Measurements from ENCODE around the gene IGSF6.
A peak's percentile ranks its signal among the peaks of the same experiment; 100 is the strongest.

IGSF6 gene

DNA sequence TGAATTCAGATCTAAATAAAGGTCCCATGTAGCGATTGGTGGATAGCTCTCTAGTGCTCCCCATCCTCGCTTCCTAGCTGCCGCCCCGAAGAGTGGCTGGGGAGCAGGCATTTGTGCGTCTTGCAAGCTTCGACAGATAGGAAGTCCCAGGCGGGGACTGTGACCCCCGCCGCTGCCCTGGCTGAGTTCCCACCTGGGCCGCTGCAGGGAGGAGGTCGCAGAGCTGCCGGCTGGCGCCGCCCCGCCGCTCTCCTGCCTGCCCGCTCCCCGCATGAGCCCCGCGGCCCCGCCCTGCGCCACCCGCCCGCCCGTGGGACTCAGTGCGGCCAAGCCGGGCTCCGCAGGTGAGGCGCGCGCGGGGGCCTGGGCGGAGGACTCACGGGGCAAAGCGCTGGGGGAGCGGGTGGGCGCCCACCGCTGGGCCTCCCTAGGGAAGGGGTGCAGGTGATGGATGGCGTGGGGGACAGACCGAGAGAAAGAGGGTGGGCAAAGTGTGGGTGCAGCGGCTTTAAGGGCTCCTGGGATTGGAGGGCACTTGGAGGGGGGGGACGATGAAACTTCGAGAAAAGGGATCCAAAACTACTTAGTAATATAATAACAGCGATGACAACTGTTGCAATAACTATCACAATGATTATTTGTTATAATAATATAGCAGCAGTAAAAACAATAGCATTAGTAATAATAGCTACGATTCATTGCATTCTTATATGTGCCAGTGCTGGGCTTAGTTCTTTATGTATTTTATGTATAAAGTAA, 11.7 kb upstream of the IGSF6 start, which contains the start of gene OTOA:
Gene OTOA (plus strand): TSS at position 80 of the 759 bp plus-strand sequence. CDS start 14,547 bp downstream, outside the sequence.
- H2BK12ac ChIP-seq (ENCODE audit: low read length in 2 of 2), result no peak within 1 kb of the TSS
- H4K8ac ChIP-seq (ENCODE audit: low read length), result no peak within 1 kb of the TSS
- H3K18ac ChIP-seq (ENCODE audit: low read depth in 1 of 2, low read length in 2 of 2), result peak within 1 kb of the TSS in 1 of 2 experiments; percentile 12
- 18% methylated on average over 37 of the region's 45 CpGs for WGBS
- no peak within 1 kb of the TSS for H3K4ac ChIP-seq (ENCODE audit: low read depth in 1 of 2, low read length in 2 of 2)
- H3K27me3 ChIP-seq (ENCODE audit: control insufficient read depth in 1 of 2, insufficient read depth in 1 of 2, low read length in 2 of 2), result peaks cover 6 to 25% of the 10 kb centered on the region in 2 experiments
- no peaks in the 10 kb centered on the region for H3K9me3 ChIP-seq (ENCODE audit: control insufficient read depth, low read length)
- H2AFZ ChIP-seq (ENCODE audit: low read depth, low read length), result no peak within 1 kb of the TSS
- peaks cover 5% of the 10 kb centered on the region for H3K4me1 ChIP-seq (ENCODE audit: control insufficient read depth, insufficient read depth, low read depth, low read length)
- H2AK5ac ChIP-seq (ENCODE audit: low read length, severe bottlenecking), result no peak within 1 kb of the TSS
- peak within 1 kb of the TSS; percentile 11 for H3K4me2 ChIP-seq (ENCODE audit: low read length, poor library complexity, severe bottlenecking)
- no peak within 1 kb of the TSS for H3K23ac ChIP-seq (ENCODE audit: low read length in 2 of 2)
- no peaks in the 10 kb centered on the region for H3K79me1 ChIP-seq (replicated peaks; ENCODE audit: low read length, poor library complexity, severe bottlenecking)
- H3K4me3 ChIP-seq (ENCODE audit: insufficient read depth in 1 of 2, low read depth in 1 of 2, low read length in 2 of 2), result peak within 1 kb of the TSS in 1 of 2 experiments; percentile 67
- no peak within 1 kb of the TSS for H3K14ac ChIP-seq (ENCODE audit: low read length in 2 of 2)
- no peak for DNase-seq
- no peak within 1 kb of the TSS for H2BK5ac ChIP-seq (ENCODE audit: low read depth, low read length, poor library complexity, severe bottlenecking)
- no peak within 1 kb of the TSS for H3K27ac ChIP-seq (ENCODE audit: low read length, poor library complexity, severe bottlenecking)
- no peak within 1 kb of the TSS for H2BK120ac ChIP-seq (ENCODE audit: low read depth, low read length)
- no peak within 1 kb of the TSS for H4K91ac ChIP-seq (ENCODE audit: low read length)
- H3K9ac ChIP-seq (ENCODE audit: low read length), result no peak within 1 kb of the TSS
- H3K36me3 ChIP-seq (ENCODE audit: control insufficient read depth in 1 of 2, insufficient read depth in 2 of 2, low read depth in 1 of 2, low read length in 2 of 2), result peaks cover 0 to 6% of the 10 kb centered on the region in 2 experiments
- H2BK15ac ChIP-seq (ENCODE audit: low read depth, poor library complexity, severe bottlenecking), result no peak within 1 kb of the TSS

DNA sequence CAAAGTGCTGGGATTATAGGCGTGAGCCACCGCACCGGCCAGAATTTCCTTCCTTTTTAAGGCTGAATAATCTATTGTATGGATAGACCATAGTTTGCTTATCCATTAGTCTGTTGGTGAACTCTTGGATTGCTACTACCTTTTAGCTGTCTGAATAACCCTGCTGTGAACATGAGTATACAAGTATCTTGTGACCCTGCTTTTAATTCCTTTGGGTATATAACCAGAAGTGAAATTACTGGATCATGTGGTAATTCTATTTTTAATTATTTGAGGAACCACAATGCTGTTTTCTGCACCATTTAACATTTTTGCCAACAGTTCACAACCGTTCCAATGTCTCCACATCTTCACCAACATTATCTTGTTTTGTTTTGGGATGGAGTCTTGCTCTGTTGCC, 6.7 kb upstream of the IGSF6 start:
- no peak overlapping the region for H3K4me2 ChIP-seq (ENCODE audit: low read length, poor library complexity, severe bottlenecking)
- no peak overlapping the region for H2AFZ ChIP-seq (ENCODE audit: low read depth, low read length)
- no peak overlapping the region for H3K4ac ChIP-seq (ENCODE audit: low read depth in 1 of 2, low read length in 2 of 2)
- H3K36me3 ChIP-seq (ENCODE audit: control insufficient read depth in 1 of 2, insufficient read depth in 2 of 2, low read depth in 1 of 2, low read length in 2 of 2), result peaks cover 2 to 42% of the 10 kb centered on the region in 2 experiments
- H3K18ac ChIP-seq (ENCODE audit: low read depth in 1 of 2, low read length in 2 of 2), result no peak overlapping the region
- no peak overlapping the region for H3K9ac ChIP-seq (ENCODE audit: low read length)
- no peak overlapping the region for H4K8ac ChIP-seq (ENCODE audit: low read length)
- DNase-seq, result no peak
- peaks cover 7% of the 10 kb centered on the region for H3K79me1 ChIP-seq (replicated peaks; ENCODE audit: low read length, poor library complexity, severe bottlenecking)
- H2BK120ac ChIP-seq (ENCODE audit: low read depth, low read length), result no peak overlapping the region
- H2BK15ac ChIP-seq (ENCODE audit: low read depth, poor library complexity, severe bottlenecking), result no peak overlapping the region
- no peak overlapping the region for H2BK5ac ChIP-seq (ENCODE audit: low read depth, low read length, poor library complexity, severe bottlenecking)
- H3K27ac ChIP-seq (ENCODE audit: low read length, poor library complexity, severe bottlenecking), result no peak overlapping the region
- no peak overlapping the region for H3K23ac ChIP-seq (ENCODE audit: low read length in 2 of 2)
- no peaks in the 10 kb centered on the region for H3K9me3 ChIP-seq (ENCODE audit: control insufficient read depth, low read length)
- no peak overlapping the region for H3K4me3 ChIP-seq (ENCODE audit: insufficient read depth in 1 of 2, low read depth in 1 of 2, low read length in 2 of 2)
- no peak overlapping the region for H3K14ac ChIP-seq (ENCODE audit: low read length in 2 of 2)
- no peak overlapping the region for H4K91ac ChIP-seq (ENCODE audit: low read length)
- peaks cover 0 to 7% of the 10 kb centered on the region in 2 experiments for H3K27me3 ChIP-seq (ENCODE audit: control insufficient read depth in 1 of 2, insufficient read depth in 1 of 2, low read length in 2 of 2)
- no peak overlapping the region for H2BK12ac ChIP-seq (ENCODE audit: low read length in 2 of 2)
- H2AK5ac ChIP-seq (ENCODE audit: low read length, severe bottlenecking), result no peak overlapping the region
- H3K4me1 ChIP-seq (ENCODE audit: control insufficient read depth, insufficient read depth, low read depth, low read length), result peaks cover 4% of the 10 kb centered on the region
- 100% methylated on average over 3 of the region's 4 CpGs for WGBS

DNA sequence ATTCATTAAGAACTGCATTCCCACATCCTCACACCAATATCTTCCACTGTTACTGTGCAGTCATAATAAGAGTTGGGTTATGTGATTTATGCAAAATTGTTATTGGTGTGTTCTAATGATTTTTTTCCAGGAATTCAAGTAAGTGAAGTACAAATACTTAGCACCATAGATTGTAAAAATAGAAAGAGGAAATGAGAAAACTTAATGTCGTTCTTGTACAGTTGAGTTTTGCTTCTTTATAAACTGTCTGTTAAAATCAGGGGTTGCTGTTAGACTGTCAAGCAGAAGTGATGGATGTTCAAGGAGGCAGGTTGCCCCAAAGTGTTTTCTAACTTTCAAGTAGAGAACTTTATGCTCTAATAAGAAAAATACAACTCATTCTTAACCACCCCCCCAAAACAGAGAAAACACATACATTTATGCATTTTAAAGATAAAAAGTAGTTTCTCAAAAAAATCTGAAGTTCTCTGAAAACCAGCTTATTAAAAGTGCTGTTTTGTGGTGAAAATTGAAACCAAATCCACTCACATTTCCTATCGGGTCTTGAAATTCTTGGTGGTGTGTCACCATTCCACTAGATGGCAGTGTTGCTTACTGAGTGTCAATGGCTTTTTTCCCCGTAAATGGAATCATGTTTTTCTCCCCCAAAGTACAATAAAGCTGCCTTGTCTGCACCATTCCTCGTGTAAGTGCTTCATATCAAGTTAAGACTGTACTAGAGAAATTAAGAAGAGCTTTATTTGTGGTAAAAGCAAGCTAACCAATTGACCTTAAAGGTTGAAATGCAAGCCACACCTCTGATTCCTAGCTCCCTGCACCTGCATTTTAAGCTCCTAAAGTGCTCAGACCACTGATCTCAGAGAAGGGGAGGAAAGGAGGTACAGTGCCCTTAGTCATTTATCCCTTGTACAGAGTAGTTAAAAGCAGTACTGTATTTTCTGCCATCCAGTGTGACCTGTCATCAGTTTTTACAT, 4.7 kb upstream of the IGSF6 start:
- H3K4me3 ChIP-seq (ENCODE audit: insufficient read depth in 1 of 2, low read depth in 1 of 2, low read length in 2 of 2), result no peak overlapping the region
- peak; percentile 69 for DNase-seq
- no peaks in the 10 kb centered on the region for H3K9me3 ChIP-seq (ENCODE audit: control insufficient read depth, low read length)
- no peak overlapping the region for H3K23ac ChIP-seq (ENCODE audit: low read length in 2 of 2)
- no peak overlapping the region for H2BK120ac ChIP-seq (ENCODE audit: low read depth, low read length)
- H4K8ac ChIP-seq (ENCODE audit: low read length), result no peak overlapping the region
- H3K4me2 ChIP-seq (ENCODE audit: low read length, poor library complexity, severe bottlenecking), result no peak overlapping the region
- H3K36me3 ChIP-seq (ENCODE audit: control insufficient read depth in 1 of 2, insufficient read depth in 2 of 2, low read depth in 1 of 2, low read length in 2 of 2), result peaks cover 6 to 50% of the 10 kb centered on the region in 2 experiments
- H2BK15ac ChIP-seq (ENCODE audit: low read depth, poor library complexity, severe bottlenecking), result no peak overlapping the region
- no peak overlapping the region for H2AK5ac ChIP-seq (ENCODE audit: low read length, severe bottlenecking)
- H3K4ac ChIP-seq (ENCODE audit: low read depth in 1 of 2, low read length in 2 of 2), result no peak overlapping the region
- peaks cover 18% of the 10 kb centered on the region for H3K79me1 ChIP-seq (replicated peaks; ENCODE audit: low read length, poor library complexity, severe bottlenecking)
- peak overlapping the region; percentile 31 for H3K9ac ChIP-seq (ENCODE audit: low read length)
- H3K27ac ChIP-seq (ENCODE audit: low read length, poor library complexity, severe bottlenecking), result no peak overlapping the region
- 37% methylated on average over 2 of the region's 4 CpGs for WGBS
- no peak overlapping the region for H4K91ac ChIP-seq (ENCODE audit: low read length)
- no peak overlapping the region for H3K18ac ChIP-seq (ENCODE audit: low read depth in 1 of 2, low read length in 2 of 2)
- H2BK12ac ChIP-seq (ENCODE audit: low read length in 2 of 2), result no peak overlapping the region
- H3K27me3 ChIP-seq (ENCODE audit: control insufficient read depth in 1 of 2, insufficient read depth in 1 of 2, low read length in 2 of 2), result no peaks in the 10 kb centered on the region
- no peak overlapping the region for H3K14ac ChIP-seq (ENCODE audit: low read length in 2 of 2)
- H3K4me1 ChIP-seq (ENCODE audit: control insufficient read depth, insufficient read depth, low read depth, low read length), result peaks cover 2% of the 10 kb centered on the region
- no peak overlapping the region for H2AFZ ChIP-seq (ENCODE audit: low read depth, low read length)
- no peak overlapping the region for H2BK5ac ChIP-seq (ENCODE audit: low read depth, low read length, poor library complexity, severe bottlenecking)

DNA sequence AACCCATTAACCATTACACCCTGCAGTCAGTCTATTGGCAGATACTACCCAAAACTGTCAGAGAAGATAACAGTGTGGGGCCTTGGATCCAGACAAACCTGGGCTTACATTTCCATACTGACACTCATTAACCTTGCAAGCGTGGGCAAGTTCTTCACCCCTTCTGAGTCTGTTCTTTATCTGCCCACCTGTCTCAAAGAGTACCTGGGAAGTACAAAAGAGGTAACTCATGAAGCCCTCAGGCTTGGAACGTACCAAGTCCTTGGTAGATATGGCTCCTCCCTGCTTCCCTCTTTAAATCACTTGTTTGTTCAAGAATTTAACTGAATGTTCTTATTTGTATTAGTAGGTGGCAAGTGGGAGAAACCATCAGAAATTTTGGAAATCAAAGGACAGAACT, 2.5 kb upstream of the IGSF6 start:
- no peak overlapping the region for H3K27ac ChIP-seq (ENCODE audit: low read length, poor library complexity, severe bottlenecking)
- no peak overlapping the region for H3K9ac ChIP-seq (ENCODE audit: low read length)
- H2AFZ ChIP-seq (ENCODE audit: low read depth, low read length), result no peak overlapping the region
- peaks cover 5% of the 10 kb centered on the region for H3K4me1 ChIP-seq (ENCODE audit: control insufficient read depth, insufficient read depth, low read depth, low read length)
- no peaks in the 10 kb centered on the region for H3K9me3 ChIP-seq (ENCODE audit: control insufficient read depth, low read length)
- H3K14ac ChIP-seq (ENCODE audit: low read length in 2 of 2), result no peak overlapping the region
- no peak overlapping the region for H2AK5ac ChIP-seq (ENCODE audit: low read length, severe bottlenecking)
- no peak overlapping the region for H3K4me2 ChIP-seq (ENCODE audit: low read length, poor library complexity, severe bottlenecking)
- H3K4ac ChIP-seq (ENCODE audit: low read depth in 1 of 2, low read length in 2 of 2), result no peak overlapping the region
- H3K23ac ChIP-seq (ENCODE audit: low read length in 2 of 2), result no peak overlapping the region
- H4K91ac ChIP-seq (ENCODE audit: low read length), result no peak overlapping the region
- no peak overlapping the region for H2BK5ac ChIP-seq (ENCODE audit: low read depth, low read length, poor library complexity, severe bottlenecking)
- DNase-seq, result no peak
- no peaks in the 10 kb centered on the region for H3K27me3 ChIP-seq (ENCODE audit: control insufficient read depth in 1 of 2, insufficient read depth in 1 of 2, low read length in 2 of 2)
- H4K8ac ChIP-seq (ENCODE audit: low read length), result no peak overlapping the region
- no peak overlapping the region for H2BK15ac ChIP-seq (ENCODE audit: low read depth, poor library complexity, severe bottlenecking)
- H2BK120ac ChIP-seq (ENCODE audit: low read depth, low read length), result no peak overlapping the region
- H3K79me1 ChIP-seq (replicated peaks; ENCODE audit: low read length, poor library complexity, severe bottlenecking), result peaks cover 22% of the 10 kb centered on the region
- H3K36me3 ChIP-seq (ENCODE audit: control insufficient read depth in 1 of 2, insufficient read depth in 2 of 2, low read depth in 1 of 2, low read length in 2 of 2), result peaks cover 6 to 50% of the 10 kb centered on the region in 2 experiments
- H2BK12ac ChIP-seq (ENCODE audit: low read length in 2 of 2), result no peak overlapping the region
- no peak overlapping the region for H3K18ac ChIP-seq (ENCODE audit: low read depth in 1 of 2, low read length in 2 of 2)
- WGBS, result 97% methylated on average over 2 of the region's 2 CpGs
- no peak overlapping the region for H3K4me3 ChIP-seq (ENCODE audit: insufficient read depth in 1 of 2, low read depth in 1 of 2, low read length in 2 of 2)
